Keratinocyte (primary cell): ENCODE measurements around the gene MIEN1. TPM values are rescaled to one million over a fixed set of nuclear protein-coding genes. Genes with fewer than 3 reads are reported as not detected.
"Not testable (repeated sequence)": the region's sequence is repeated elsewhere in the genome, so short reads cannot be mapped to it uniquely, and the experiment has no call there.

Experiments
- DNase-seq: peaks from one replicate; pipeline ENCODE4 v3.0.0-alpha.2; 2011; ENCODE audit warnings: low read depth, missing footprints, low spot score
- FAIRE-seq: peaks from 2 replicates; lab custom pipeline; 2011; peaks lifted over from hg19 to GRCh38; lab: Jason Lieb, UNC
- H2AFZ ChIP-seq: 2 replicates; pipeline ENCODE4 v1.6.0; 2012; ENCODE audit warnings: low read length, control low read depth, inconsistent platforms; ENCODE audit not compliant: control insufficient read depth
- H3K27ac ChIP-seq: 2 replicates; pipeline ENCODE4 v1.5.1; 2011; ENCODE audit warnings: low read length; ENCODE audit not compliant: control insufficient read depth, insufficient read depth
- H3K27me3 ChIP-seq: 3 replicates; pipeline ENCODE4 v1.6.0; 2011; ENCODE audit warnings: low read length; ENCODE audit not compliant: control insufficient read depth, insufficient read depth; ENCODE audit errors: extremely low read depth
- H3K36me3 ChIP-seq, 2 experiments: 2 replicates in 1 of 2; 3 replicates in 1 of 2; pipeline ENCODE4 v1.5.1; 2011; ENCODE audit warnings: low read length in 2 of 2, mild to moderate bottlenecking in 1 of 2; ENCODE audit not compliant: control insufficient read depth in 2 of 2, insufficient read depth in 2 of 2; ENCODE audit errors: extremely low read depth in 1 of 2
- H3K4me1 ChIP-seq: 3 replicates; pipeline ENCODE4 v1.5.1; 2011; ENCODE audit warnings: low read length; ENCODE audit not compliant: control insufficient read depth, insufficient read depth; ENCODE audit errors: extremely low read depth
- H3K4me2 ChIP-seq: 3 replicates; pipeline ENCODE4 v1.6.0; 2011; ENCODE audit warnings: low read depth, low read length; ENCODE audit not compliant: control insufficient read depth, insufficient read depth; ENCODE audit errors: extremely low read depth
- H3K4me3 ChIP-seq, 3 experiments: fragments of 200-600 bp in 1 of 3; sonication (generic) in 1 of 3; 2 replicates in 2 of 3; 3 replicates in 1 of 3; pipeline ENCODE4 v1.5.1; 2011 to 2016; ENCODE audit warnings: low read length in 3 of 3, mild to moderate bottlenecking in 3 of 3, control low read depth in 2 of 3, inconsistent platforms in 1 of 3, low read depth in 1 of 3, mixed read lengths in 1 of 3, mixed run types in 1 of 3, moderate library complexity in 1 of 3; ENCODE audit not compliant: control insufficient read depth in 2 of 3, insufficient read depth in 2 of 3; ENCODE audit errors: extremely low read depth in 1 of 3
- H3K79me2 ChIP-seq: 2 replicates; pipeline ENCODE4 v1.6.0; 2012; ENCODE audit warnings: low read length; ENCODE audit not compliant: control insufficient read depth, insufficient read depth
- H3K9ac ChIP-seq: 3 replicates; pipeline ENCODE4 v1.6.0; 2011; ENCODE audit warnings: low read length; ENCODE audit not compliant: control insufficient read depth, insufficient read depth; ENCODE audit errors: extremely low read depth
- H3K9me1 ChIP-seq: 3 replicates; pipeline ENCODE4 v1.6.0; 2011; ENCODE audit warnings: low read length; ENCODE audit not compliant: control insufficient read depth, insufficient read depth; ENCODE audit errors: extremely low read depth
- H3K9me3 ChIP-seq: 2 replicates; pipeline ENCODE4 v1.5.1; 2012; ENCODE audit warnings: low read depth, low read length; ENCODE audit not compliant: control insufficient read depth
- H4K20me1 ChIP-seq: 3 replicates; pipeline ENCODE4 v1.6.0; 2011; ENCODE audit warnings: low read length; ENCODE audit not compliant: control insufficient read depth, insufficient read depth; ENCODE audit errors: extremely low read depth
- EZH2 ChIP-seq: IDR thresholded peaks from one replicate; pipeline ENCODE4 v1.6.1; 2012; ENCODE audit warnings: inconsistent platforms, mild to moderate bottlenecking, low read length, moderate library complexity
- dilution Hi-C: fragments of 300-500 bp; cut with MboI; formaldehyde crosslinking; loops from one replicate; pipeline ENCODE4 v1.7.0; 2020; ENCODE audit warnings: low sequenced_read_pairs; ENCODE audit not compliant: extremely low pct_ligation_motif_present
- polyA plus RNA-seq, 5 experiments: library from polyadenylated mRNA; depleted of rRNA in 3 of 5; stranded (reverse) in 3 of 5; stranded (forward) in 1 of 5; unstranded in 1 of 5; fragments of >200 nt; gene quantifications; 1 replicate in 1 of 5; 2 replicates in 3 of 5; 3 replicates in 1 of 5; pipeline versions ENCODE4 v1.2.1 to v1.2.3, GENCODE V29; 2011 to 2012; ENCODE audit warnings: missing spikeins in 2 of 5, low read depth in 1 of 5, low replicate concordance in 1 of 5
- TF ChIP-seq, protein P1 (sequence below), 3 experiments: IDR thresholded peaks in 1 of 3; conservative IDR thresholded peaks in 1 of 3; optimal IDR thresholded peaks in 1 of 3; 2 replicates in 2 of 3; 3 replicates in 1 of 3; pipeline versions ENCODE3 to v1.5.1; 2011; ENCODE audit warnings: low read length in 3 of 3, mild to moderate bottlenecking in 3 of 3, moderate library complexity in 2 of 3, control low read depth in 1 of 3, inconsistent platforms in 1 of 3; ENCODE audit not compliant: insufficient read depth in 2 of 3; ENCODE audit errors: extremely low read depth in 1 of 3

Gene MIEN1
- polyA plus RNA-seq, 1 donor (not counting 4 experiments of a cell fraction or from before 2014, with no cell fraction given) = 38.4 TPM

DNA sequence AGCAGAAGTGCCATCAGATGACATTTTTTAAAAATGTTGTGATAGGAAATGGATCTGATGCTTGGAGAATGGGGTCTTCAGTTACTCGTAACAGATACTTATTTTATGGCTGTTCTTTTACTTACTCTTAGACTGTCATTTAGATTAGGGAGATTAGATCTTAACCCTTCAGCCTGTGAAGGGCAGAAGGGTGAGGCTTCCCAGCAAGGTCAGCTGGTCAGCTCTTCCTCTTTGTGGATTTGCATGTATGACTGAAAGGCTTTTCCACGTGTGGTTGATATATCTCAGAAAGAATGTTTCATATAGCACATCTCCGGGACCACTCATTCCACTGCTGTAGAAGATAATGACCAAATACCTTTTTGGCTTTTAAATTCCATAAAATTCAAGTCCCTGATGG is 34.8 kb upstream of the MIEN1 start:
- no peaks in the 10 kb centered on the region for H3K36me3 ChIP-seq
- H3K9ac ChIP-seq = no peak overlapping the region
- H3K79me2 ChIP-seq = no peaks in the 10 kb centered on the region
- TF ChIP-seq, protein P1, sequence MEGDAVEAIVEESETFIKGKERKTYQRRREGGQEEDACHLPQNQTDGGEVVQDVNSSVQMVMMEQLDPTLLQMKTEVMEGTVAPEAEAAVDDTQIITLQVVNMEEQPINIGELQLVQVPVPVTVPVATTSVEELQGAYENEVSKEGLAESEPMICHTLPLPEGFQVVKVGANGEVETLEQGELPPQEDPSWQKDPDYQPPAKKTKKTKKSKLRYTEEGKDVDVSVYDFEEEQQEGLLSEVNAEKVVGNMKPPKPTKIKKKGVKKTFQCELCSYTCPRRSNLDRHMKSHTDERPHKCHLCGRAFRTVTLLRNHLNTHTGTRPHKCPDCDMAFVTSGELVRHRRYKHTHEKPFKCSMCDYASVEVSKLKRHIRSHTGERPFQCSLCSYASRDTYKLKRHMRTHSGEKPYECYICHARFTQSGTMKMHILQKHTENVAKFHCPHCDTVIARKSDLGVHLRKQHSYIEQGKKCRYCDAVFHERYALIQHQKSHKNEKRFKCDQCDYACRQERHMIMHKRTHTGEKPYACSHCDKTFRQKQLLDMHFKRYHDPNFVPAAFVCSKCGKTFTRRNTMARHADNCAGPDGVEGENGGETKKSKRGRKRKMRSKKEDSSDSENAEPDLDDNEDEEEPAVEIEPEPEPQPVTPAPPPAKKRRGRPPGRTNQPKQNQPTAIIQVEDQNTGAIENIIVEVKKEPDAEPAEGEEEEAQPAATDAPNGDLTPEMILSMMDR (optimal IDR thresholded peaks at IDR 0.05 in 1 of 3, IDR thresholded peaks at IDR 0.05 in 1 of 3, conservative IDR thresholded peaks at IDR 0.05 in 1 of 3; ENCODE audit: extremely low read depth in 1 of 3, insufficient read depth in 2 of 3, low read length in 3 of 3) = no peak
- TF ChIP-seq EZH2 = no peak
- H3K27me3 ChIP-seq = peaks cover 76% of the 10 kb centered on the region
- H3K4me2 ChIP-seq = no peak overlapping the region
- peaks cover 3% of the 10 kb centered on the region for H4K20me1 ChIP-seq
- FAIRE-seq (no peak), DNase-seq (no peak)
- dilution Hi-C loops = no loop called here
- H2AFZ ChIP-seq = no peak overlapping the region
- no peaks in the 10 kb centered on the region for H3K9me1 ChIP-seq
- no peak overlapping the region for H3K4me3 ChIP-seq
- no peak overlapping the region for H3K27ac ChIP-seq
- H3K4me1 ChIP-seq = peaks cover 16% of the 10 kb centered on the region
- H3K9me3 ChIP-seq = peaks cover 14% of the 10 kb centered on the region

DNA sequence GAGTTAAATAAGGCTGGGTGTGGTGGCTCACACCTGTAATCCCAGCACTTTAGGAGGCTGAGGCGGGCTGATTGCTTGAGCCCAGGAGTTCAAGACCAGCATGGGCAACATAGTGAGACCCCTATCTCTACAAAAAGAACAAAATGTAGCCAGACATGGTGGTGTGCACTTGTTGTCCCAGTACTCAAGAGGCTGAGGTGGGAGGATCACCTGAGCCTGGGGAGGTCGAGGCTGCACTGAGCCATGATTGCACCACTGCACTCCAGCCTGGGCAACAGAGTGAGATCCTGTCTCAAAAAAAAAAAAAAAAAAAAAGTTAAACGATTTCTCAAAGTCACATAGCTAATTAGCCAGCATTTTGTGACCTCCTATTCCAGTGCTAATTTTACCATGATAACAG is 33.8 kb upstream of the MIEN1 start:
- H2AFZ ChIP-seq, H3K36me3 ChIP-seq, H3K4me3 ChIP-seq, H3K27ac ChIP-seq, FAIRE-seq, dilution Hi-C loops, H3K79me2 ChIP-seq, DNase-seq, H3K4me1 ChIP-seq, H3K9ac ChIP-seq, H4K20me1 ChIP-seq, H3K9me1 ChIP-seq, H3K4me2 ChIP-seq: not testable (repeated sequence)
- peaks cover 81% of the 10 kb centered on the region for H3K27me3 ChIP-seq
- H3K9me3 ChIP-seq = peaks cover 14% of the 10 kb centered on the region
